KMS-11 (cell line): ENCODE measurements around the gene HDAC4.

Experiments
- H2AFZ ChIP-seq: fragments of 200-600 bp; sonication (generic); 2 replicates; pipeline ENCODE4 v1.6.1; 2016; ENCODE audit warnings: antibody characterized with exemption, mixed run types, low read depth
- H3K27ac ChIP-seq: fragments of 200-600 bp; sonication (generic); 2 replicates; pipeline ENCODE4 v1.6.1; 2016; ENCODE audit warnings: mild to moderate bottlenecking, mixed run types
- H3K27me3 ChIP-seq: fragments of 200-600 bp; sonication (generic); 2 replicates; pipeline ENCODE4 v1.6.1; 2017; ENCODE audit warnings: mild to moderate bottlenecking, low read depth, mixed run types, moderate library complexity; ENCODE audit not compliant: insufficient read depth
- H3K36me3 ChIP-seq: fragments of 200-600 bp; sonication (generic); 2 replicates; pipeline ENCODE4 v1.6.1; 2017; ENCODE audit warnings: mild to moderate bottlenecking, mixed run types; ENCODE audit not compliant: insufficient read depth
- H3K4me1 ChIP-seq: fragments of 200-600 bp; sonication (generic); 2 replicates; pipeline ENCODE4 v1.6.1; 2016; ENCODE audit warnings: mild to moderate bottlenecking, low read depth, mixed run types; ENCODE audit not compliant: poor library complexity, severe bottlenecking
- H3K4me2 ChIP-seq: fragments of 200-600 bp; sonication (generic); 2 replicates; pipeline ENCODE4 v1.7.0; 2016; ENCODE audit warnings: mild to moderate bottlenecking, mixed run types
- H3K4me3 ChIP-seq: fragments of 200-600 bp; sonication (generic); IDR thresholded peaks from 2 replicates; pipeline ENCODE4 v1.6.1; 2017; ENCODE audit warnings: low read depth, low read length, mixed read lengths; ENCODE audit not compliant: insufficient read depth
- H3K79me2 ChIP-seq: fragments of 200-600 bp; sonication (generic); 2 replicates; pipeline ENCODE4 v1.6.1; 2016; ENCODE audit warnings: low read depth, mixed run types; ENCODE audit not compliant: insufficient read depth
- H3K9ac ChIP-seq: fragments of 200-600 bp; sonication (generic); 2 replicates; pipeline ENCODE4 v1.6.1; 2016; ENCODE audit warnings: mild to moderate bottlenecking, mixed run types
- H4K20me1 ChIP-seq: fragments of 200-600 bp; sonication (generic); 2 replicates; pipeline ENCODE4 v1.6.1; 2016; ENCODE audit warnings: mild to moderate bottlenecking, mixed run types; ENCODE audit not compliant: insufficient read depth
- CTCF ChIP-seq: fragments of 200-600 bp; sonication (generic); conservative IDR thresholded peaks from 2 replicates; pipeline ENCODE4 v1.6.1; 2017; ENCODE audit warnings: low read depth, mild to moderate bottlenecking, antibody characterized with exemption, low read length, moderate library complexity, mixed read lengths

HDAC4 gene

DNA sequence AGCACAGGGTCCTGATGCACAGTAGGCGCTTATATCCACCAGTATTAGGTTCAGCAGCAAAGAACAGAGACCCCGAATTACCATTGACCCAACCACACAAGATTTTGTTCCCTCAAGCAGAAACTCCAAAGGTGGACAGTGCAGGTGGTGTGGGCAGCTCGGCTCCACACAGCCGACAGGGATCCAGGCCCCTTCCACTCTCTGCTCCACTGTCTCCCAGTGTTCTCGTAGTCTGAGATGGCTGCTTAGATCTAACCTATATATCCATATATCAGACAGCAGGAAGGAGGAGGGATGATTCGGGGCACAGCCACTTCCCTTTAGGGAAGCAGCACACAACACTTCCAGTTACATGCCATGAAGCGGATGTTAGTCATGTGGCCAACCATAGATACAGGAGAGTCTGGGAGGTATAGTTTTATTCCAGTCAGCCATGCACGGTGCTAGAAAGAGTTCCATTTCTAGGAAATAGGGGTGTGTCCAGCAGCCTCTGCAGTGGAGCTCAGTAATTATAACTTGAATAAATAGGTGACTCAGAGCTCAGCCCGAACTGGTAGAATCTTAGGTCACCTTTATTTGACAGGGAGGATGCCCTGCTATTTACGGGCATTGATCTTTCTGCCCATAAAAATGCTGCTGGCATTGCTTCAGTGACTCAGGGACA lies 394.1 kb downstream of the HDAC4 start:
- no peak overlapping the region for H3K9ac ChIP-seq
- H3K27ac ChIP-seq: no peak overlapping the region
- H3K4me3 ChIP-seq: no peak overlapping the region
- H2AFZ ChIP-seq: no peak overlapping the region
- H3K27me3 ChIP-seq: peaks cover 51% of the 10 kb centered on the region
- no peak overlapping the region for H3K4me2 ChIP-seq
- no peaks in the 10 kb centered on the region for H3K4me1 ChIP-seq
- no peaks in the 10 kb centered on the region for H4K20me1 ChIP-seq
- no peaks in the 10 kb centered on the region for H3K36me3 ChIP-seq
- no peaks in the 10 kb centered on the region for H3K79me2 ChIP-seq
- TF ChIP-seq CTCF: no peak

- TF ChIP-seq CTCF: no peak
- H3K27me3 ChIP-seq: peaks cover 44% of the 10 kb centered on the region; the same call in 1 of the 2 replicates
These were observed 395.2 kb downstream of the HDAC4 start for GRCh38 chr2:239005586-239005985.

DNA sequence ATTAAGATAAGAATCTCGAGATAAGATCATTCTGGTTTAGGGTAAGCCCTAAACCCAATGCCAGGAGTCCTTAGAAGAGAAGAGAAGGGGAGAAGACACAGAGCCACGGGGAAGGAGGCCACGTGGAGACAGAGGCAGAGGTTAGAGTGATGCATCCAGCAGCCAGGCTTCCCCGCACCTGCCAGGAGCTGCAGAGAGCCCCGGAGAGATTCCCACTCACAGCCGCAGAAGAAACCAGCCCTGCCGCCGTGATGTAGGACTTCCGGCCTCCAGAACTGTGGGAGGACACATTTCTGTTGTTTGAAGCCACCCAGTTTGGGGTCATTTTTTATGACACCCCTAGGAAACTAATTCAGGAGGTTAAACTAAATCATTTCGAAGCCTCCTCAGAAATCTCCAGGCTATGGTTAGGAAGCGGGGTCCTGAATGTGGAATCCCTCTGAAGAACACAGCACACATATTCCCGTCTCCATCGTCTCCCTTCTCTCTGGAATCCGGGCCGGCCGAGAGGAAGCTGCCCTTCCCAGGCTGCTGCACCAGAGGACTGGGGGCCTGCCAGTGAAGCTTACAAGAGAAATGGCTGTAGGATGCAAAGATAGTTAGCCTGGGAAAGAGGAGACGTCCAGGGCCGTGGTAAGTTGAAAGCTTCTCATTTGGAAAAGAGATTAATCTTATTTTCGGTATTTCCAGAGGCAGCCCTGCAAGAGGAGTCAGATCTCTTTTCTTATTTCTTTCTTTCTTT lies 396.4 kb downstream of the HDAC4 start:
- H3K27ac ChIP-seq: no peak overlapping the region
- H2AFZ ChIP-seq: no peak overlapping the region
- H3K27me3 ChIP-seq: peaks cover 44% of the 10 kb centered on the region; the same call in 1 of the 2 replicates
- H4K20me1 ChIP-seq: no peaks in the 10 kb centered on the region
- TF ChIP-seq CTCF: no peak
- H3K4me2 ChIP-seq: no peak overlapping the region
- H3K36me3 ChIP-seq: no peaks in the 10 kb centered on the region
- H3K9ac ChIP-seq: no peak overlapping the region
- H3K4me3 ChIP-seq: no peak overlapping the region
- no peaks in the 10 kb centered on the region for H3K4me1 ChIP-seq
- no peaks in the 10 kb centered on the region for H3K79me2 ChIP-seq

More at GRCh38 chr2:239005586-239005985, 395.2 kb downstream of the HDAC4 start:
- Histone ChIP-seq H2AFZ (no peak overlapping the region), H4K20me1 (no peaks in the 10 kb centered on the region), H3K27ac (no peak overlapping the region), H3K36me3 (no peaks in the 10 kb centered on the region), H3K79me2 (no peaks in the 10 kb centered on the region), H3K4me3 (no peak overlapping the region), H3K4me2 (no peak overlapping the region), H3K9ac (no peak overlapping the region), H3K4me1 (no peaks in the 10 kb centered on the region)

DNA sequence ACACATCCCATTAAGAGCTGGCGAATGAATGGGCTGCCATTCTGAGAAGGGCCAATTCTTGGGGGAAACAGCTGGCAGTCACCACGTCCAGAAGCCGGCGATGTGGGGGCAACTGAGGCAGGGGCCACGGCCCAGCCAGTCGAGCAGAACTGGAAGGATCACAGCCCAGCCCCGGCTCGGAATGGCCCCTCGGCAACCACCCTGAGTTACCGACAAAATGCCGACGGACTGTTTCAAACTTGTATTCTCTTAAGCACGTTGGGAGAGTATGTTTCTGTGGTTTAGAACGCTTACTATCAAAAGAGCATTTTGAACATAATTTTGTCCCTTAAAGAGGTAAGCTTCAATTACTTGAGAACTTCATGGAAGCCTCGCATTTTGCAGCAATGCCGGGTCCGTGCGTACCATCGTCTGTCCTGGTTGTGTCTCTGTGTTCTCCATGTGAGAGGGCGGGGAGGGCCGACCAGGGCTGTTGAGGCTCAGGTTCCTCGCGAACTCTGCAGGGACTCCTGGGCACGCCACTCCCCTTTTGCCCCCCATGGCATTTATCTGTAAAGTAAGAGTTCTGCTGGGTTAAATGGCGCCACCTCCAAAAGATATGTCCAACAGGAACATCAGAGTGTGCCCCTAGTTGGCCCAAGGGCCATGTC lies 397.1 kb downstream of the HDAC4 start:
- Histone ChIP-seq H3K79me2 (no peaks in the 10 kb centered on the region), H3K4me2 (no peak overlapping the region), H3K36me3 (no peaks in the 10 kb centered on the region), H3K27me3 (peaks cover 44% of the 10 kb centered on the region; the same call in 1 of the 2 replicates), H4K20me1 (no peaks in the 10 kb centered on the region), H3K9ac (no peak overlapping the region), H3K4me3 (no peak overlapping the region), H3K4me1 (no peaks in the 10 kb centered on the region), H2AFZ (no peak overlapping the region), H3K27ac (no peak overlapping the region)
- TF ChIP-seq CTCF: no peak
